Fibroblast of lung (primary cell): ENCODE data around the gene TROAP.

Experiments
- CTCF ChIP-seq, 2 donors: IDR thresholded peaks in 1 of 2; conservative IDR thresholded peaks in 1 of 2; 1 replicate in 1 of 2; 2 replicates in 1 of 2; pipeline ENCODE4 v1.5.1; 2011 to 2012; ENCODE audit warnings: low read length in 2 of 2, control low read depth in 1 of 2, inconsistent platforms in 1 of 2, low read depth in 1 of 2, mild to moderate bottlenecking in 1 of 2
- EZH2 ChIP-seq: IDR thresholded peaks from 2 replicates; pipeline ENCODE4 v1.5.1; 2012; ENCODE audit warnings: low read length, control low read depth, mild to moderate bottlenecking; ENCODE audit errors: missing control alignments

GRCh38 chr12:49301760-49302159 is 21.3 kb upstream of the TROAP start:
- TF ChIP-seq CTCF (conservative IDR thresholded peaks at IDR 0.05 in 1 of 2, IDR thresholded peaks at IDR 0.05 in 1 of 2; ENCODE audit: low read depth in 1 of 2, low read length in 2 of 2) (no peak), EZH2 (no peak)
